Stimulated activated CD8-positive, alpha-beta memory T cell treated with anti-CD3 and anti-CD28 coated beads, Interleukin-15, amount 100 ng/mL, for 24 hours (primary cell): ENCODE data around the gene ZNF468.
"Not testable (repeated sequence)": the region's sequence is repeated elsewhere in the genome, so short reads cannot be mapped to it uniquely, and the experiment has no call there.

Experiments used
- DNase-seq: peaks from one replicate; pipeline ENCODE4 v3.0.0-alpha.2; 2020; ENCODE audit warnings: low read depth

ZNF468 gene

GRCh38 chr19:52857378-52858191 lies at the start of gene ZNF468:
Gene ZNF468, minus strand, starts transcription at chr19:52857619. Its CDS starts 3,347 bp downstream, at chr19:52854272.
- peak; percentile 29 for DNase-seq

GRCh38 chr19:52904052-52904780 lies 46.8 kb upstream of the ZNF468 start:
- not testable (repeated sequence) for DNase-seq

GRCh38 chr19:52901842-52902241 lies 44.4 kb upstream of the ZNF468 start:
- DNase-seq, result no peak

DNA sequence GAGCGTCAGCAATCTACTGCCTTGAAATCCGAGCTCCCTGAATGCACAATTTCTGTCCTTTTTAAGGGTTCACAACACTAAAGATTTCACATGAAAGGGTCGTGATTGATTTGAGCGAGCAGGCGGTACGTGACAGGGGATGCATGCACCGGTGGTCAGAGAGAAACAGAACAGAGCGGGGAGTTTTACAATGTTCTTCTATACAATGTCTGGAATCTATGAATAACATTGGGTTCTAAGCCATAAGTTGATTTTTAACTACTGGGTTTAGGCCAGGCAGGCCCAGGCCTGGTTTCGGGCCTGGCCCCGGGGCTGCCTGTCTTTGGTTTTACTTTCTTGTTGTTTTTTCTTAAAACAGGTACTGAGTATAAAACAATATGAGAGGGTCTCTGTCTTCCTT lies 41.2 kb upstream of the ZNF468 start:
- DNase-seq, result not testable (repeated sequence)

- DNase-seq, result no peak
Measured at GRCh38 chr19:52898101-52898500, 40.7 kb upstream of the ZNF468 start.

DNA sequence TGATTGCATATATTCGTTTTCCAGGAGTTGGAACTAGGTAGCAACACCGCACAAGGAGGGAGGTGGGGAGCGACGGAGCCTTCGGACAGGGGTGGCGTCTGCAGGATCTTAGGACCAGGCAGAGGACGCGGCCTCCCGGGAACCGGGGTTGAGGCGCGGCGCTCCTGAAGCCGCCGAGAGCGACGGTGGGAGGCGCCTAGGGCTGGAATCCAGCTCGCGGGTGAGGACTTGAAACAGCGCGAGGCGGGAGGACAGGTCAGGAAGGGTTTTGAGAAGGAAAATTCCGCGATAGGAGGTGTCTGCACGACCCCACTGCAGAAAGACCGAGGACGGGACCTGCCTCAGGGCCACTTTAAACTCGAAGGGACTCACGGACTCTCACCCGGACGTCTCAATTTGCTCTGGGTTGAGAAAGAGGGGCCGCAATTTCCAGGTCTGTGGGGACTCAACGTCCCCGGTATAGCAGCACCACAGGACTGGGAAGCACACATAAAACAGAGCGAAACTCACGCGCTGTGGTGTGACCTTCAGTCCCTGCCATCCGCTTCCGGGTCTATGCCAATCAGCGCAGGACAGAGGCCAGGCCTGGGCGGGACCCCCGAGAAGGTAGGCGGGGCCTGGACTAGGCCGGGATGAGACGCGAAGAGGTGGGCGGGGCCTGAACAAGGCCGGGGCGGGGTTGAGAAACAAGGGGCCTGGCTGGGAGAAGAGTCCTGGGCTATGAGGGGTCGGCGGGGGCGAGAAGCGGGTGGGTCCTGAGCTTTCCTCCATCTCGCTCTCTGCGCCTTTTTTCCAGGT lies 39.9 kb upstream of the ZNF468 start, which contains the start of gene ZNF320:
ZNF320 (minus strand) TSS at position 498 of the 798 bp plus-strand sequence. CDS start 7,380 bp downstream, outside the sequence.
- DNase-seq, result peak; percentile 65

DNA sequence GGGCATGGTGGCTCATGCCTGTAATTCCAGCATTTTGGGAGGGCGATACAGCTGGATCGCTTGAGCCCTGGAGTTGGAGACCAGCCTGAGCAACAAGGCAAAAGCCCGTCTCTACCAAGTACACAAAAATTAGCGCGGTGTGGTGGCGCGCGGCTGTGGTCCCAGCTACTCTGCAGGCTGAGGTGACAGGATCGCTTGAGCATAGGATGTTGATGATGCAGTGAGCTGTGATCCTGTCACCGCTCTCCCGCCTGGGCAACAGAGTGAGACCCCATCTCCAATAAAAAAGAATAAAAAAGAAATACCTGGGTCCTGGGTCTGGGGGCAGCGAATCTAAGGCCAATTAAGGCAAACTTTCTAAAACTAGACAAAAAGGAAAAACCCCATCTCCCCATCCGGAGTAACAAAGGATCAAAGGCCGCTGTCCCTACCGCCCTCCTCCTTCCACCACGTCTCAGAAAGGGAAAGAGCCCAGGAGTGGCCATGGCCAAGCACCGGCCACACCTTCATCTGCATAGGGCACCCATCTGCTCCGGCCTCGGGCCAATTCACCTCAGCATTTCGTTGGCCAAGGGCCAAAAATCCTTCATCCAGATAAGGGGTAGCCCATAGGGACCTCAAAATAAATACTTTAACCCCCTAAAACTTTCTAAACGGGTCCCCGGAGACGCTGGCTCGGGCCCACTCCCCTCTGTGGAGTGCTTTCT lies 39.2 kb upstream of the ZNF468 start:
- no peak for DNase-seq

- DNase-seq, result no peak
Measured at GRCh38 chr19:52891336-52891735, 33.9 kb upstream of the ZNF468 start.

- no peak for DNase-seq
Measured at GRCh38 chr19:52889931-52890330, 32.5 kb upstream of the ZNF468 start.

DNA sequence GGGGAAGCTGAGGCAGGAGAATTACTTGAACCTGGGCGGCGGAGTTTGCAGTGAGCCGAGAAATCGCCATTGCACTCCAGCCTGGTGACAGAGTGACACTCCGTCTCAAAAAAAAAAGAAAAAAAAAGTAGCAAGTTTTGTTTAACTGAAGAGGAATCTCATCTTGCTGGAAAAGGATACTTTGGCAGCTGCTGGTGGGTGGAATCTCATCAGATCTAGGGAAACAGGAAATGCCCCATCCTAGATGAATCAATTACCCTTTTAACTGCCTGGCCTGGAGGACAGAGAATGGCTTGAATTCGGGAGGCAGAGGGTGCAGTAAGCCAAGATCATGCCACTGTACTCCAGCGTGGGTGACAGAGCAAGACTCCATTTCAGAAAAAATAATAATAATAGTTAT lies 31.7 kb upstream of the ZNF468 start:
- no peak for DNase-seq

DNA sequence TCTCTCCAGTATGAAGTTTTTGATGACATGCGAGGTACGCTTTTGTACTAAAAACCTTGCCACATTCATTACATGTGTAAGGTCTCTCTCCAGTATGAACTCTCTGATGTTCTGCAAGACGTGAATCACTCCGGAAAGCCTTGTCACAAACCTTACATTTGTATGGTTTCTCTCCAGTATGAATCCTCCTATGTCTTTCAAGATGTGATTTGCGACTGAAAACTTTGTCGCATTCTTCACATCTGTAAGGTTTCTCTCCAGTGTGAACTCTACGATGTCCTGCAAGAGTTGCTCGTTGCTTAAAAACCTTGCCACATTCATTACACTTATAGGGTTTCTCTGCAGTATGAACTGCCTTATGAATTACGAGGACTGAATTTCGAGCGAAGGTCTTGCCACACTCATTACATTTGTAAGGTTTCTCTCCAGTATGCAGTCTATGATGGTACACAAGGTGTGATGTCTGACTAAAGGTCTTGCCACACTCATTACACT lies 23.5 kb upstream of the ZNF468 start:
- DNase-seq, result no peak

GRCh38 chr19:52872996-52873395 lies 15.6 kb upstream of the ZNF468 start:
- not testable (repeated sequence) for DNase-seq

DNA sequence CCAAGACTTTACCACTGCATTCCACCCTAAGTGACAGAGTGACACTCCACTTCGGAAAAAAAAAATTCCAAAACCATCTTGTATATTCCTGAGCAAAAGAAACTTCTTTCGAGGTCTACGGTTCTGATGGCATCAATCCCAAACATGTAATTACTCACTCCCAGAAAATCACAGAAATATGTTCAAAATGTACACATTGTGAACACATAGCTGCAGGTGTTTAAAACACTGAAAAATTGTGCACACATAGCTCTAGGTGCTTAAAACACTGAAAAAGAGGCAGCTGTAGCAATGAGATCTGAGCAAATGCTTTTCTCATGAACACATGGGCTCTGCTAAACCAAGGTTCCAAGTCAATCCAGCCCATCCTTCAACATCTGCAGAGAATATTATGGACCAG lies 14.0 kb upstream of the ZNF468 start:
- no peak for DNase-seq

DNA sequence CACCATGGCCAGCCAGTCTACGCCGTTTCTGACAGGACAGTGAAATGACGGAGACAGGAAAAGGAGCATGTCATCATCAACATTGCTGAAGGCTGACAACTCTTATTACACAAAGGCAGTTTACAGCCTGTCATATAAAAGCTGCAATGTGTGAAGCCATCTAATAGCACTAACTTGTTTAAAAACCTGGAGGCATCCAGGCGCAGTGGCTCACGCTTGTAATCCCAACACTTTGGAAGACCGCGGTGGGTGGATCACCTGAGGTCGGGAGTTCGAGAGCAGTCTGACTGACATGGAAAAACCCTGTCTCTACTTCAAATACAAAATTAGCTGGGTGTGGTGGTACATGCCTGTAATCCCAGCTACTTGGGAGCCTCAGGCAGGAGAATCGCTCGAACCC lies 10.6 kb upstream of the ZNF468 start:
- not testable (repeated sequence) for DNase-seq

GRCh38 chr19:52856540-52857377 lies 660 bp downstream of the ZNF468 start:
- not testable (repeated sequence) for DNase-seq

DNA sequence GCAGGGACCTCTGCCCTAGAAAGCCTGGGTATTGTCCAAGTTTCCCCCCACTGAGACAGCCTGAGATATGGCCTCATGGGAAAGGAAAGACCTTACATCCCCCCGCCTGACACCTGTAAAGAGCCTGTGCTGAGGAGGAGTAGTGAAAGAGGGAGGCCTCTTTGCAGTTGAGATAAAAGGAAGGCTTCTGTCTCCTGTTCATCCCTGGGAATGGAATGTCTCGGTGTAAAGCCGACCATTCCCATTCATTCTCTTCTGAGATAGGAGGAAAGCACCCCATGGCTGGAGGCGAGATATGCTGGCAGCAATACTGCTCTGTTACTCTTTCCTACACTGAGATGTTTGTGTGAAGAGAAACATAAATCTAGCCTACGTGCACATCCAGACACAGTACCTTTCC lies 10.1 kb downstream of the ZNF468 start:
- not testable (repeated sequence) for DNase-seq

DNA sequence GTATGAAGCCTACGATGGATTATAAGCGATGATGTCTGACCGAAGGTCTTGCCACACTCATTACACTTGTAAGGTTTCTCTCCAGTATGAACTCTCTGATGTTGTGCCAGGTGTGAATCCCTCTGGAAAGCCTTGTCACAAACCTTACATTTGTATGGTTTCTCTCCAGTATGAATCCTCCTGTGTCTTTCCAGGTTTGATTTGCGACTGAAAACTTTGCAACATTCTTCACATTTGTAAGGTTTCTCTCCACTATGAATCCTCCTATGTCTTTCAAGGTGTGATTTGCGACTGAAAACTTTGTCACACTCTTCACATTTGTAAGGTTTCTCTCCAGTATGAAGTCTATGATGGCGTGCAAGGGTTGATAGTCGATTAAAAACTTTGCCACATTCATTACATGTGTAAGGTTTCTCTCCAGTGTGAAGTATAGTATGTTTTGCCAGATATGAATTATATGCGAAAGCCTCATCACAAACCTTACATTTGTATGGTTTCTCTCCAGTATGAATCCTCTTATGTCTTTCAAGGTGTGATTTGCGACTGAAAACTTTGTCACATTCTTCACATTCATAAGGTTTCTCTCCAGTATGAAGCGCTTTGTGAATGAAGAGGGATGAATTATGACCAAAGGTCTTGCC lies 16.5 kb downstream of the ZNF468 start:
- DNase-seq, result not testable (repeated sequence)

DNA sequence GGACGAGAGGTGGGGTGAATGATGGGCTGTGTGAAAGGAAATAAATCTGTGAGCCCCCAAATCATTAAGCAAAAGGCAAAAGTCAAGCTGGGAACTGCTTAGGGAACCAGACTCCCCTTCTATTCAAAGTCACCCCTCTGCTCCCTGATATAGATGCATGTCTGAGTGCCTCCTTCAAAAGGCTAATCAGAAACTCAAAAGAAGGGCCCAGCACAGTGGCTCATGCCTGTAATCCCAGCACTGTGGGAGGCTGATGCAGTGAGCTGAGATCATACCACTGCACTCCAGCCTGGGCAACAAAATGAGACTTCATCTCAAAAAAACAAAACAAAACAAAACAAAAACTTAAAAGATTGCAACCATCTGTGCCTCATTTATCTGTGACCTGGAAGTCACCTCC lies 23.1 kb downstream of the ZNF468 start:
- DNase-seq, result not testable (repeated sequence)

- DNase-seq, result not testable (repeated sequence)
Measured at GRCh38 chr19:52833541-52833940, 23.9 kb downstream of the ZNF468 start.

GRCh38 chr19:52829866-52830265 lies 27.6 kb downstream of the ZNF468 start:
- DNase-seq, result not testable (repeated sequence)
